Measurements from ENCODE around the gene CBX6.

Gene CBX6

DNA sequence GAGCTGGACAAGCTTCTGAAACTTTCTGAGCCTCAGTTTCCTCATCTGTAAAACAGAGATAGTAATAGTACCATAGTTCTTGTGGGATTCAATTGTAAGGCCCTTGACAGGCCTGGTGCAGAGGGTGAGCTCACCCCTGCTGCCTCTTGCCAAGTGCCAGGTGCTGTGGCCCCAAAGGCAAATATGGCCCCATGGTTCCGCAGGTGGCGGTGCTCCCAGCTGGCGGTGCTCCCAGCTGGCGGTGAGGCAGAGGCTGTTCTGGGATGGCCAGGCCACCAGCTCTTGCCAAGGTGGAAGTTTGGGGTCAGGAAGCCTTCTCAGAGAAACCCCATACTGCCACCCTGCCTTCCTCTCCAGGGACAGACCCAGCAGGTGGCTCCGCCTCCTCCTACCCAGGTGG, 37.0 kb downstream of the CBX6 start:
- no peak for DNase-seq

DNA sequence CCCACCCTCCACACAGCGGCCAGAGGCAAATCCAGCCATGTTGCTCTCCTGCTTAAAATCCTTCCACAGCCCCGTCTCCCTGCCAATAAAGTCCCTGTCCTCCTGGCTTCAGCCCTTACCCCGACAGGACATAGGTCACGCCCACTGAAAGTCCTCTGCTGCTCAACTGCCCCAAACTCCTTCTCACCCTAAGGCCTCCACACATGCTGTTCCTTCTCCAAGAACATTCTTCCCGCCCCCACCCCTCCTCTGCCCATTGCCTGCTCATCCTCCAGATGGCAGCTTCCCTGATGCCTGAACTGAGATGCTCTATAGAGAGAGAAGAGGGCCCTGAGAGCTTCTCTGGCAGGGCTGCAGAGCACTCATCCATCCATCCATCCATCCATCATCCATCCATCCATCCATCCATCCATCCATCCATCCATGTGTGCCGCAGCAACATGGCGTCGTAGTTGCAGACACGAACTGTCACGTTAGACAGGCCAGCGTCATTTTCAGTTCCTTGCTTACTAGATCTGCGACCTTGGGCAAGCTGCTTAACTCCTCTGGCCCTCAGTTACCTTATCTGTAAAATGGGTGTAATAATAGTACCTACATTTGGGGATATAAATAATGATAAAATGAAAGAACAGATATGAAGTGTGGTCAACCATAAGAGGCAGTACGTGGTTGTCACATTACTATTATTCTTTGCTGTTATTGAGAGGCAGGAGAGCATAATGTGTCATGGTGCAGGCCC, 37.6 kb downstream of the CBX6 start:
- no peak for DNase-seq

DNA sequence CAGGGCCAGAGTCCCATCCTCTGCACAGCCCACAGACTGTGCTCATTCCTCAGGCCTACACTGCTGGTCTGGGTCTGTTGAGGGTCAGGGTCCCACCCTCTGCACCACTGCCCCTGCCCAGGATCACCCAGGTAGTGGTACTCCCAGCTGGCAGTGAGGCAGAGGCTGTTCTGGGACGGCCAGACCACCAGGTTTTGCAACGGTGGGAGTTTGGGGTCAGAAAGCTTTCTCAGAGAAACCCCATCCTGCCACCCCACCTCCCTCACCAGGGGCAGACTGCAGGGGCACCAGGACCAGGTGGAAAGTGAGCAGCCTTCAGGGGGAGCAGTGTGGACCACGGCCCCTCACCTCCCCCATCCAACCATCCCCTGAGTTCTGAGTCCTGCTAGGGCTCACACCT, 39.0 kb downstream of the CBX6 start:
- no peak for DNase-seq

DNA sequence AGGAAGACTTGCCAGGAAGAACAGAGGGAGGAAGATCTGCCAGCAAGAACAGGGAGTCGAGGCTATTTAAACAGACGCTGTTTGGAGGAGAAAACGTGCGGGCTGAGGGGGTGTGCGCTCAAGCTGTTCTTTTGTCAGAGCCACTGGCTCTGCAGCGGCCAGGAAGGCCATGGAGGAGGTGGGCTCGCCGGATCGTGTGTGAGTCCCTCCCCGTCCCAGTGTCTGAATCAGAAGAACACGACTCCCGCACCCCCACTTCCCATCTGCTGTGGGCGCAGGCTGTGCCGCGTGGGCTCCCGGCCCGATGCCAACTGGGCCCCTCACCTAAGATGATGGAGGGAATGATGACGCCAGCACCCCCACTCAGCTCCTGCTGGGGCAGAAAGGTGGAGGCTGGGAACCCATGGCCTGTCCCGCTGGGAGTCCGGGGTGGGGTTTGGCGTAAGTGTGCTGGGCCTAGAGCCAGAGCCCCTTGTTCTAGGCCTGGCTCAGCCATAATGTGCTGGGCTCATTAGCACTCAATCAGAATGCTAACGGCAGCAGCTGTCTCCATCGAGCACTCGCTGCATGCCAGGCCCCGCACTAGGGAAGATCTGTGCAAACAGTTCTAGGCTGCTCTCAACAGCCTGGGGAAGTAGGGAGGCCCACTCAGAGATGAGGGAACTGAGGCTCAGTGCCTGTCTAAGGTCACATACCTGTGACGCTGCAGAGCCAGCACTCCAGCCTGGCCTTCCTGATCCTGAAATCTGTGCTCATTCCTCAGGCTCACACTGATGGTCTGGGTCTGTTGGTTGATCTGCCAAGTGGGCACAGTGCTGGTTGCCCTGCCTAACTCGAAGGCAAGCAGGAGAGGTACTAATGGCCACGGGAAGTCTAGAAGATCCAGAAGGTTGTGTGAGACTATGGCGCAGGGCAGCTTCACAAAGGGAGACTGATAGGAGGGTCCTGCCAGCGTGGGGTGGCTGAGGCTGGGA, 39.7 kb downstream of the CBX6 start:
- DNase-seq: no peak

DNA sequence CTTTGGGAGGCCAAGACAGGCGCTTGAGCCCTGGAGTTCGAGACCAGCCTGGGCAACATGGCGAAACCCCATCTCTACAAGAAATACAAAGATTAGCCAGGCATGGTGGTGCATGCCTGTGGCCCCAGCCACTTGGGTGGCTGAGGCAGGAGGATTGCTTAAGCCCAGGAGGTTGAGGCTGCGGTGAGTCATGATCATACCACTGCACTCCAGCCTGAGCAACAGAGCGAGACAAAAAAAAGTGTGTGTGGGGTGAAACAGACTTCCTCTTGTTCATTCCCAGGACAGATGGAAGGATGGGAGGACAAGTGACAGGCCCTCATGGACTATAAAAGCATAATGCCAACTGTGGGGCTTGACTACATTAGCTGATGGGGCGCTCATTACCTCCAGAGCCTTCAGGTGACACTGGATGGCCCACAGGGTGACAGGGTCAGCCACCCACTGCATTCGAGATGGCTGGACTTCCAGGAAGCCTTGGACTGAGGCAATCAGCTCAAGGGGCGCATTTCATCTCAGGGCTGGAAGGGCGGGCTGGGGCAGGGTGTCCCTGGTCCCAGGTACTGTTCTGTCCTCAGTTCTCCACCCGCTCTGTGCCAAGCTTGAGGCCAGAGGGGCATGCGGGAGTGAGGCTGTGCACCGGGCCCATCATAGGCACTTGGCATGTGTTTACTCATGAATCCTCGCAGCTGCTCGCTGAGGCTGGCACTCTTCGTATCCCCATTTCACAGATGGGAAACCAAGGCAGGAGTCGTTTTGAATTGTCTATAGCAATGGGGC, 40.7 kb downstream of the CBX6 start:
- DNase-seq: no peak

DNA sequence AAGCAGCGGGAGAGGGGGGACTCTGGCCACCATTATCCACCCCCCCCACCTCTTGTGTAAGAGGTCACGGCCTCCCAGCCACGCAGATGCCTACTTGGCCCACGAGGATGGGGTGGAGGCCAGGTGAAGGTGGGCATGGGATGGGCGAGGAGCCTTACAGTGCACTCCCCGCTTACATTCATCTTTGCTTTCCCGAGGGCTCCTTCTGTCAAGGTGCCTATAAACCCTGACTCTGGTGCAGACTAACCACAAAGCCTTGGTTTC, 41.2 kb downstream of the CBX6 start:
- DNase-seq: no peak

DNA sequence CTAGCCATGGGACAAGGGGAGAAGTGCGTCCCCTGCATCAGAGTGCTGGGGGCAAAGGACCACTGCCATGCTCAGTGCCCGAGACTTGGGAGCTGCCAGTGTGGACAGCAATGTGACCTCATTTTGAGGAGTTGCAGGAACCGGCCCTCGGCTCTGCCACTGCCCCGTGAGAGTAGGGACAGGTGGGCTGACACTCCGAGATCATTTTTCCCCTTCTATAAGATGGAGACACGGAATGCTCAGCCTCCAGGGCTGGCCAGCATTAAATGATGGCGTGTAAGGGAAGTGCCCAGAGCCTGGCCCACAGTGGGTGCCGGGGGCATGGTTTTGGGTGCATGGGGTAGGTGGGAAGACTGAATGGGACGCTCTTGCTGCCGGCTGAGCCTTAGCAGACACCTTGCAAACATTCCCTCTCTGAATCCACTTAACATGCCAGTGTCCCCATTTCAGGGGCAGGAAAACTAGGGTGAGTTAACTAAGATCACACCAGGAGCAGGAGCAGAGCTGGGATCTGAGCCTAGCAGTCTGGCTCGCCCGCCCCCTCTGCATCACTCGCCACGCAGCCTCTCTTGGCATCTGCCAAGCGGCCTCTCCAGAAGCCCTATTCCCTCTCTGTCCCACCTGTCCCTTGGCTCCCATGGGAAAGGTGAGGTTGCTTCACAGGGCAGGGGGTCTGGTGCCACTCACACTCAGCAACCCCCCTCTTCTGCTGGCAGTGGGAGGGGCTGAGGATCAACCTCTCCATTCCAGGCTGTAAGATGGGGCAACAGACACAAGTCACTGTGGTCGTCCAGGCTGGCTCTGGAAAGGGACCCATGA, 41.8 kb downstream of the CBX6 start:
- no peak for DNase-seq

DNA sequence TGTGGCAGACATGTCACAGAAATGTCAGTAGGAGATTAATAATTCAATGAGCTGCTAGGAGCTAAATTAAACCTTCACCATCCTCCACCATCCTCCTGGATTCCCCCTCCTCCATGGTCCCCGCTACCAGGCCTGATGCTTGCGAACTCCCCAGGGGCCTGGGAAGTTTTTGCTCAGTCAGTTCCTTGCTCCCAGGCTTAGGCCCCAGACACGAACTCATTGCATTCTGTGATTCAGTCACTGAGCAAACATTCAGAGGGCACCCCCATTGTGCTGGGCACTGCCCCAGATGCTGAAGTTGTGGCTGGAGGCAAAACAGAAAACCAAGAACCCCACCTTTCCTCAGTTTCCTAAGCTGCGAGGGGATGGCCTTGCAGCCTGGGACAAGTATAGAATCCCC, 42.5 kb downstream of the CBX6 start:
- no peak for DNase-seq

DNA sequence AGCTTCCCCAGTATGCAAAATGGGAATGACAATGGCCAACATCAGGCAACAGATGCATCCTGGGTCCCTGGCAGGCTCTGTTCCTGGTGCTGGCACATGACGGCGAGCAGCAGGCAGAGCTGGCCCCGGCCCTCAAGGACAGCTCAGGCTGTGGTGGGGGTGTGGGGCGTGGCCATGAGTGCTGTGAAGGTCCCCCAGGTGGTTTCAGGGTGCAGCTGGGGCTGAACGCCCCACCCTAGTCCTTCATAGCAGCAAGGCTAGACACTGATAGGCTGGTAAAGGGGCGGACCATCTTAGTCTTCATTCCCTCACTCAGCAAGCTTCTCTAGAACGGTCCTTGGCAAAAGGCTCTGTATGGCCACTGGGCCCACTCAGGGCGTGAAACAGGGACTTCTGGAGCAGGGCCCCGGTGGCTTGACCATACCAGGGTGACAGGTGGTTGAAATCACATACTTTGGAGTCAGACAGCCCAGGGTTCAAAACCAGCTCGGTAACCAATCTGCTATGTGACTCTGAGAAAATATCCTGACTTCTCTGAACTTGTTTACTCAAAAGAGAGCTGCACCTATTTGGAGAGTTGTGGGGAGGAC, 43.3 kb downstream of the CBX6 start:
- no peak for DNase-seq

DNA sequence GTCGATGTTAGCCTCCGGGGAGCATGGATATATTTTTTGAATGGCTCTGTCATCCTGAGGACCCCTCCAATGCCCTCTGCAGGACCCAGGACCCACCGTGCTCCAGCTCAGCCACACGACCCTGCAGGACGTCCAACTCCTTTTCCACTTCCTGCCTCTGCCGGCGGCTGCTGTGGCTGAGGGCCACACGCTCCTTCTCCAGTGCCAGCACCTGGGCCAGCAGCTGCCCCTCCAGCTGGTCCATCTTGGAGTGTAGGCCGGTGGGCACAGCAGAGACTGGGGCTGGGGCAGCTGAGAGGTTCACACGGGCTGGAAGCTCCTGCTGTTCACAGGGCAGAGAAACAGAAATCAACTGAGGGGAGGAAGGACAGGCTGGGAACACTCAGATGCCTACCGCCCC, 43.8 kb downstream of the CBX6 start:
- no peak for DNase-seq

DNA sequence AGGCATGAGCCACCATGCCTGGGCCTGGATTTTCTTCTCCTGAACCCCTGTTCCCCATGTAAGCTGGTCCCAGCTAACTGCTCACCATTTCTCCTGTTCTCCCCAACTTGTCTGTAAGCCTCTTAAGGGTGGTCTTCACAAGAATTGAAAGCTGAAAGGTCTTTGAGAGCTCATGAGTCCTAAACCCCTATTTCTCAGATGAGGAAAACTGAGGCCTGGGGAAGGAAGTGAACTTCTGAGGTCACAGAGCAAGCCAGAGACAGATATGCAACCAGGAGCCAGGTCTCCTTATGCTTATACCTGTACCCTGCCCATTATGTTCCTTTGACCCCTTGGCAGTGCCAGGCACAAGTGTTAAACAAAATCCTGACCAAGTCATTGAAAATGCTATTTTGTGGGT, 44.5 kb downstream of the CBX6 start:
- no peak for DNase-seq

DNA sequence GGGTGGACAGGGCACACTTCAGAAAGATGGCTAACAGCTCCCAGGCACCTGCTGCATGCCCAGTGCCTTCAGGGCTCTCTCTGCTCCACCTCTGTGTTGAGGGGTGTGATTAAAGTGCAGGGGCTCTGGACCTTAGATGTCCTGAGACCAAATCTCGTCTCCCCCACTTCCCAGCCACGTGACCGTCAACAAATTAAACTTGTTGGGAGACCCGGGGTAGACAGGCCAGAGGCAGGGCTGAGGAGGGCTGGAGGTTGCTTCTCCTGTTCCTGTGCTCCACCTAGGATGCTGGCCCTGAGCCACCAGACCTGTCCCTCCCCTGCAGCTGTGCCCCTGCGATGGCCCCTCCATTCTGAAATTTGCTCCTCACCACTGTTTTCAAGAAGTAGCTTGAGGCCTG, 45.2 kb downstream of the CBX6 start:
- no peak for DNase-seq

DNA sequence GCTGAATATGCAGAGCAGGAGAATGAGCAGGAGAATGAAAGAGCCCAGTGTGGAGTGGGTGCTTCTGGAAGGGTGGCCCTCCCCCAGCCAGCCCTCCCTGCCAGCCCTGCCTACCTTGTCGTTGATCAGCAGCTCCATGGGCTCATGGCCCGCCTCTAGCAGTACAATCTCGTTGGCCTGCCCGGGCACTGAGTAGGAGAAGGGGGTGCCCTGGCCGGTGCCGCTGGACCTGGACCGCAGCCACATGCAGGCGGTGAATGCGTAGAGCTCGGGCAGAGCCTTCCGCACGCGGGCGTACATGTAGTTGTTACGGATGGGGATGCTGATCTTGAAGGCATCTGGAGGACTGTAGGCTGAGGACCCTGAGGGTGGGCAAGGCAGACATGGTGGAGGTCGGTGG, 45.6 kb downstream of the CBX6 start:
- DNase-seq: no peak

DNA sequence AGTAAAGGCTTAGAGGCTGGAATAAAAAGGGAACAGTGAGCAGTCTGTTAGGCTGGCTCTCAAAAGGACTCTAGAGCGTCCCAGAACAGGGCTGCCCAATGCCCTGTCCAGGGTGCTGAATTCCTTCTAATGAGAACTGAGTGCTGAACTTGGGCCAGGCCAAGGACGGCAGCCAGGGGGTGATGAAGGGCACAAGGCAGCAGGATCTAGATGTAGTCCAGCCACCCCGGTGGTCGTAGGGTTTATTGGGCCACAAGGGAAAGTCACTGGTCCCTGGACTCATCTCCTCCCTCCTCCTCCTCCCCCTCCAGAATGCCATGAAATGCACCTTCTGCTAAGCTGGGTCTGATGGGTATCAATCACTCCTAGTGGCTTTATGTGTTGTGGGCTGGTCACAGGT, 47.4 kb downstream of the CBX6 start:
- DNase-seq: peak; percentile 64

DNA sequence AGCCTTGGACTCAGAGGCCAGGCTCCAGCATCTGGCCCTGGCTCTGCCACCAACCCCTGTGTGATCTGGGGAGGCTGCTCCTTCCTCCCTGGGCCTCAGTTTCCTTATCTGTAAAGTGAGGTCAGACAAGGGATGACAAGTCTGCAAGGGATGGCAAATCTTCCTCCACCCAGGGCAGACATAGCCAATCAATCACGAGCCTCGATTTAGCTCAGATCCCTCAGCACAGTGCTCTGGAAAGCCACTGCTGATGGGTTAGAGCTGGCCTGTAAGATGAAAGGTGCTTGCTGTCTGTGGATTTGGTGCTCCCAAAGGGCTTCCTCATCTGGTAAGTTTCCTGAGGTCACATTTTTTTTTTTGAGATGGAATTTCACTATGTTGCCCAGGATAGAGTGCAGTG, 48.4 kb downstream of the CBX6 start:
- DNase-seq: no peak

DNA sequence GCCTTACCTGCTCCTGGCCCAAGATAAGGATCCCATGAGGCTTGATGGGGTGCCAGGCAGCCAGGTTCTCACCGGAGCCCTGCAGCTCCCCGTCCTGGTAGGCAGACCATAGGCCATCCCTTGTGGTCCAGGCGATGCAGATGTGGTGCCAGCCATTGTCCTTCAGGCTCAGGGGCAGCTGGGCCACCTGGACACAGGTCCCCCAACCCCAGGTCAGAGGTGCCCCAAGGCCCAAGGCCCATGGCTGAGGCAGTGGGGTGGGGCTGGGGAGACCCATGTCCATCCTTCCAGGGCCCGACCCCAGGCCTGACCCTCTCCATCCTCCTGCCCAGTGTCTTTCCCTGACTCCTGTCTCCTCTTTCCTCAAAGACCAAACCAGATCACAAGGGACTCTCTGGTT, 48.9 kb downstream of the CBX6 start:
- no peak for DNase-seq

DNA sequence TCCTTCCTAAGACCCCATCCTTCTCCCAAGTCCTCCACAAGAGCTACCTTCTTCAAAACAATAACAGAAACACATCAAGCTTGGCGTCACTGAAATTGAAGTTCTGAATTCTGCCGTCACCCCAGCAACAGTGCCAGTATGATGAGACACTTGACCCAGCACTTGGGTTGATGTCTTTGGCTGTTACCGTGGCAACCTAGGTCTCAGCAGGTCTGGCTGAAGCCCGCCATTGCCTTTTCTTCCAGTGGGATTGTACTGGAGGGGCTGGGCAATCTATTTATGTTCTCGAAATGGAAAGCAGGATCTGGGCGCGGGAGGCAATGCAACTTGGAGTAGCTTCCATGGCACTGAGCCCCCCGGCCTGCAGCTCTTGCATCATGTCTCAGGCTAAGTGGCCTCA, 52.0 kb downstream of the CBX6 start:
- DNase-seq: no peak

DNA sequence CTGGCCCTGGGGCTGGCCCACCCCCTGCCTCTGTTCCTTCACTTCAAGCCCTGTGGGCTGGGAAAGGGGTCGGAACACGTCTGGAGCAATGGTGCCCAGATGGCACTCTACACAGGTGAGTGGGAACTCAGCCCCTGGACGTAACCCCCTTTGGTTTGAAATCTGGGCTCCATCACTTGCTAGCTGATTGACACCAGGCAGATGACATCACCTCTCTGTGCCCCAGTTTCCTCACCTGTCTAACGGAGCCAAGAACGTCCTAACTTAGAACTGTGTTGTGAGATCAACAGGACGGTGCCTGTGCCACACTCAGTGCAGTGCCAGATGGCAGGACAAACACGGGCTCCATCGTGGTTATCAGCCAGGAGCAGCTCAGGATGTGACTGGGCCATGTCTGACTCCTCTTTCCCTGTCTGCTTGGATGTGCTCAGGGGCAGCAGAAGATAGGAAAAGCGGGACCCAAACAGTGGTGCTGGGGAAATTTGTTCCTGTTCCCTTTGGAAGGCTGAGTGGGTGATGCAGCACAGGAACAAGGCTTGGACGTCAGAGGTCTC, 52.6 kb downstream of the CBX6 start:
- no peak for DNase-seq

DNA sequence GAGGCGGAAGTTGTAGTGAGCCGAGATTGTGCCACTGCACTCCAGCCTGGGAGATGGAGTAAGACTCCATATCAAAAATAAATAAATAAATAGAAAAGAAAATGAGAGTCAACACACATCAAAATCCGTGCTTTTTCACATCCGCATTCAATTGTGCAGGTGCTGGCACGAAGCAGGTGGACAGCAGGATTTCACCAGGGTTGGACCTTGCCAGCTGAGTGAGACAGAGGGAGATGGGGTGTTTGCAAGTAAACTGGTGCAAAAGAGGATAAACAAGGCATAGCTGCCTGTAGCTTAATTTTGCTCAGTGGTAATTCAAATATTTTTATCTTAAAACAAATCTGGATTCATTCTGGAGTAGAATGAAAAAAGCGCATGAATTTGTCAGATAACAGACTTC, 54.8 kb downstream of the CBX6 start:
- DNase-seq: no peak

DNA sequence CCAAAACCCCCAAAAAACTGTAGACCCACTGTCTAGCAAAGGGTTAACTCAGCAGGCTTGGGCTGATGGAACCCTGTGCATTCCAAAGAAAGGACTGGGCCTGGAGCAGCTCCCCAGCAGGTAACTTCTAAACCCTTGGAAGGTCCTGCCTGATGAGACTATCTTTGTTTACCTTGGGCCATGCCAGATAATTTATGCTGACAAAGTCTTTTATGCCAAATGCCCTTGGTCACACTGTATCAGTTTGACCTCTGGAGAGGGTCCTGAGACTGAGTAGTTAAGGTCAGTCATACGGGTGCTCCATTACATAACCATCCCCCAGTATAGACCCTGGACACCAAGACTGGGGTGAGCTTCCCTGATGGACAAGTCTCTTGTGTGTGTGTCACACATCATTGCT, 56.2 kb downstream of the CBX6 start:
- DNase-seq: no peak

Measured in stimulated activated CD8-positive, alpha-beta memory T cell treated with anti-CD3 and anti-CD28 coated beads, Interleukin-4, amount 100 ng/mL, for 48 hours (primary cell).